ENCODE results near the gene GHRH.

DNA sequence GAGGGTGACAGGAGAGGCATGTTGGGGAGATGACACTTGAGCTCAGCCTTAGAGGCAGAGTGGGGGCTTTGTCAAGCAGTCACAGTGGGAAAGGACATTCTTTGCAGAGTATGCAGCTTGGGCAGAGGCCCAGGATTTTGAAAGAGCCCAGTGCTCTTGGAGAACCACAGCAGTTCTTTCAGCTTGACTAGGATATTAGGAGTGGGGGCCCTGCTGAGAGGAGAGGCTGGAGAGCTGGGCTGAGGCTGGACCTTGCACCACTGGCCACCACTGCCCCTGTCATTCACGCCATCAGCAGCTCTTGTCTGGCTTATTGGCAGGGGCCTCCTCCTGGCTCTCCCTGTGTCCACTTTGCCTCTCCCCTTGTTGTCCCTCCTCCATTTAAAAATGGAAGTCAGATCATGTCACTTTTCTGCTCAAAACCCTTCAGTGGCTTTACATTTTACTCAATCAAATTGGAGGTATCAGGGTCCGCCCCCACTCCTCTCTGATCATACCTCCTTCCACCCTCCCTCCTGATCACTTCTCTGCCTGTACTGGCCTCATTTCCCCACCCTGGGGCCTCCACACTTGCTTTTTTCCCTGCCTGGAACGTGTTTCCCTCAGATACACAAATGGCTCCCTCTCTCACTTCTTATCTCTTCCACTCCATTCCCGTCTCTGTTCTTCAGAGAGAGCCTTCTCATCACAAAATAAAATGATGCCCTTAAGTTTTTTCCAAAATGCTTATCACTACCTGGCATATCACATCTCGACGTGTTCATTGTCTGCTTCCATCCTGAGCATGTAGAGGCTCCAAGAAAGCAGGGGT lies 38.3 kb upstream of the GHRH start:
- TF ChIP-seq, protein P1, sequence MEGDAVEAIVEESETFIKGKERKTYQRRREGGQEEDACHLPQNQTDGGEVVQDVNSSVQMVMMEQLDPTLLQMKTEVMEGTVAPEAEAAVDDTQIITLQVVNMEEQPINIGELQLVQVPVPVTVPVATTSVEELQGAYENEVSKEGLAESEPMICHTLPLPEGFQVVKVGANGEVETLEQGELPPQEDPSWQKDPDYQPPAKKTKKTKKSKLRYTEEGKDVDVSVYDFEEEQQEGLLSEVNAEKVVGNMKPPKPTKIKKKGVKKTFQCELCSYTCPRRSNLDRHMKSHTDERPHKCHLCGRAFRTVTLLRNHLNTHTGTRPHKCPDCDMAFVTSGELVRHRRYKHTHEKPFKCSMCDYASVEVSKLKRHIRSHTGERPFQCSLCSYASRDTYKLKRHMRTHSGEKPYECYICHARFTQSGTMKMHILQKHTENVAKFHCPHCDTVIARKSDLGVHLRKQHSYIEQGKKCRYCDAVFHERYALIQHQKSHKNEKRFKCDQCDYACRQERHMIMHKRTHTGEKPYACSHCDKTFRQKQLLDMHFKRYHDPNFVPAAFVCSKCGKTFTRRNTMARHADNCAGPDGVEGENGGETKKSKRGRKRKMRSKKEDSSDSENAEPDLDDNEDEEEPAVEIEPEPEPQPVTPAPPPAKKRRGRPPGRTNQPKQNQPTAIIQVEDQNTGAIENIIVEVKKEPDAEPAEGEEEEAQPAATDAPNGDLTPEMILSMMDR (IDR thresholded peaks at IDR 0.05; ENCODE audit: poor library complexity), result no peak
- TF ChIP-seq EZH2phosphoT487 (IDR thresholded peaks at IDR 0.05; ENCODE audit: low read depth, severe bottlenecking, unreplicated experiment), result no peak

Data from hepatocyte (in vitro differentiated cells).